Measurements from ENCODE around the gene C17orf107. TPM values are rescaled to one million over a fixed set of nuclear protein-coding genes. Genes with fewer than 3 reads are reported as not detected.
A peak's percentile ranks its signal among the peaks of the same experiment; 100 is the strongest.

C17orf107 gene
- total and polyA plus RNA-seq, 2 of the 13 experiments (the other 11 are each of a cell fraction or from before 2014, with no cell fraction given) = 0.20 to 0.59 TPM

- TF ChIP-seq PATZ1 (CRISPR knock-in tag; IDR thresholded peaks at IDR 0.05) (peak; percentile 39; the same call in 1 of the 2 replicates), ZSCAN30 (CRISPR knock-in tag; IDR thresholded peaks at IDR 0.05) (no peak), HOXA3 (CRISPR knock-in tag; IDR thresholded peaks at IDR 0.05) (peak; percentile 74; the same call in 1 of the 2 replicates), ZFX (CRISPR knock-in tag; IDR thresholded peaks at IDR 0.05; ENCODE audit: low read depth) (no peak; the same call in none of the 2 replicates), ZFP62 (CRISPR knock-in tag; IDR thresholded peaks at IDR 0.05) (no peak), SMARCE1 (IDR thresholded peaks at IDR 0.05; ENCODE audit: borderline replicate concordance) (no peak), ARNT2 (CRISPR knock-in tag; IDR thresholded peaks at IDR 0.05; ENCODE audit: low read depth) (0 out of 2 replicates have a peak, but pooled peaks have one; percentile 57), CEBPB (IDR thresholded peaks at IDR 0.05; ENCODE audit: borderline replicate concordance, low read depth, low read length) (no peak), GTF3A (CRISPR knock-in tag; conservative IDR thresholded peaks at IDR 0.05) (no peak), ZNF207 (IDR thresholded peaks at IDR 0.05; ENCODE audit: borderline replicate concordance) (no peak), ZNF782 (CRISPR knock-in tag; IDR thresholded peaks at IDR 0.05; ENCODE audit: borderline replicate concordance) (no peak), ZNF282 (IDR thresholded peaks at IDR 0.05; ENCODE audit: partially characterized antibody) (no peak), MLX (CRISPR knock-in tag; IDR thresholded peaks at IDR 0.05) (no peak; the same call in 1 of the 2 replicates), ZNF432 (CRISPR knock-in tag; IDR thresholded peaks at IDR 0.05; ENCODE audit: borderline replicate concordance) (no peak), ZNF737 (CRISPR knock-in tag; IDR thresholded peaks at IDR 0.05; ENCODE audit: borderline replicate concordance) (no peak), ZBTB7A (CRISPR knock-in tag; IDR thresholded peaks at IDR 0.05) (peak; percentile 49; the same call in 1 of the 2 replicates), ZNF792 (CRISPR knock-in tag; IDR thresholded peaks at IDR 0.05) (peak; percentile 53; the same call in 1 of the 2 replicates), RFX5 (IDR thresholded peaks at IDR 0.05; ENCODE audit: low read depth, low read length) (no peak), SP140L (CRISPR knock-in tag; IDR thresholded peaks at IDR 0.05; ENCODE audit: borderline replicate concordance) (no peak), DMAP1 (CRISPR knock-in tag; IDR thresholded peaks at IDR 0.05) (peak; percentile 31; the same call in 1 of the 2 replicates)
- TF ChIP-seq, protein P1, sequence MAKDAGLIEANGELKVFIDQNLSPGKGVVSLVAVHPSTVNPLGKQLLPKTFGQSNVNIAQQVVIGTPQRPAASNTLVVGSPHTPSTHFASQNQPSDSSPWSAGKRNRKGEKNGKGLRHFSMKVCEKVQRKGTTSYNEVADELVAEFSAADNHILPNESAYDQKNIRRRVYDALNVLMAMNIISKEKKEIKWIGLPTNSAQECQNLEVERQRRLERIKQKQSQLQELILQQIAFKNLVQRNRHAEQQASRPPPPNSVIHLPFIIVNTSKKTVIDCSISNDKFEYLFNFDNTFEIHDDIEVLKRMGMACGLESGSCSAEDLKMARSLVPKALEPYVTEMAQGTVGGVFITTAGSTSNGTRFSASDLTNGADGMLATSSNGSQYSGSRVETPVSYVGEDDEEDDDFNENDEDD (CRISPR knock-in tag; IDR thresholded peaks at IDR 0.05; ENCODE audit: borderline replicate concordance) = peak; percentile 49; the same call in 1 of the 2 replicates
- TF ChIP-seq, protein P2, sequence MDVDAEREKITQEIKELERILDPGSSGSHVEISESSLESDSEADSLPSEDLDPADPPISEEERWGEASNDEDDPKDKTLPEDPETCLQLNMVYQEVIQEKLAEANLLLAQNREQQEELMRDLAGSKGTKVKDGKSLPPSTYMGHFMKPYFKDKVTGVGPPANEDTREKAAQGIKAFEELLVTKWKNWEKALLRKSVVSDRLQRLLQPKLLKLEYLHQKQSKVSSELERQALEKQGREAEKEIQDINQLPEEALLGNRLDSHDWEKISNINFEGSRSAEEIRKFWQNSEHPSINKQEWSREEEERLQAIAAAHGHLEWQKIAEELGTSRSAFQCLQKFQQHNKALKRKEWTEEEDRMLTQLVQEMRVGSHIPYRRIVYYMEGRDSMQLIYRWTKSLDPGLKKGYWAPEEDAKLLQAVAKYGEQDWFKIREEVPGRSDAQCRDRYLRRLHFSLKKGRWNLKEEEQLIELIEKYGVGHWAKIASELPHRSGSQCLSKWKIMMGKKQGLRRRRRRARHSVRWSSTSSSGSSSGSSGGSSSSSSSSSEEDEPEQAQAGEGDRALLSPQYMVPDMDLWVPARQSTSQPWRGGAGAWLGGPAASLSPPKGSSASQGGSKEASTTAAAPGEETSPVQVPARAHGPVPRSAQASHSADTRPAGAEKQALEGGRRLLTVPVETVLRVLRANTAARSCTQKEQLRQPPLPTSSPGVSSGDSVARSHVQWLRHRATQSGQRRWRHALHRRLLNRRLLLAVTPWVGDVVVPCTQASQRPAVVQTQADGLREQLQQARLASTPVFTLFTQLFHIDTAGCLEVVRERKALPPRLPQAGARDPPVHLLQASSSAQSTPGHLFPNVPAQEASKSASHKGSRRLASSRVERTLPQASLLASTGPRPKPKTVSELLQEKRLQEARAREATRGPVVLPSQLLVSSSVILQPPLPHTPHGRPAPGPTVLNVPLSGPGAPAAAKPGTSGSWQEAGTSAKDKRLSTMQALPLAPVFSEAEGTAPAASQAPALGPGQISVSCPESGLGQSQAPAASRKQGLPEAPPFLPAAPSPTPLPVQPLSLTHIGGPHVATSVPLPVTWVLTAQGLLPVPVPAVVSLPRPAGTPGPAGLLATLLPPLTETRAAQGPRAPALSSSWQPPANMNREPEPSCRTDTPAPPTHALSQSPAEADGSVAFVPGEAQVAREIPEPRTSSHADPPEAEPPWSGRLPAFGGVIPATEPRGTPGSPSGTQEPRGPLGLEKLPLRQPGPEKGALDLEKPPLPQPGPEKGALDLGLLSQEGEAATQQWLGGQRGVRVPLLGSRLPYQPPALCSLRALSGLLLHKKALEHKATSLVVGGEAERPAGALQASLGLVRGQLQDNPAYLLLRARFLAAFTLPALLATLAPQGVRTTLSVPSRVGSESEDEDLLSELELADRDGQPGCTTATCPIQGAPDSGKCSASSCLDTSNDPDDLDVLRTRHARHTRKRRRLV (CRISPR knock-in tag; IDR thresholded peaks at IDR 0.05) = 0 out of 2 replicates have a peak, but pooled peaks have one; percentile 7
These were observed 9.0 kb downstream of the C17orf107 start (continued) for GRCh38 chr17:4908301-4908700.

All from HepG2 (cell line).